GM19467 (cell line): ENCODE data around the gene PTPRR.
A peak's percentile ranks its signal among the peaks of the same experiment; 100 is the strongest.
"Not testable (repeated sequence)": the region's sequence is repeated elsewhere in the genome, so short reads cannot be mapped to it uniquely, and the experiment has no call there.

ENCODE experiments used
- ATAC-seq: cut with Tn5 transposase; IDR thresholded peaks from one replicate; pipeline ENCODE4 v1.9.1; 2021; ENCODE audit warnings: mild to moderate bottlenecking, moderate library complexity; ENCODE audit not compliant: unreplicated experiment

Gene PTPRR

GRCh38 chr12:70754330-70754741, 166.2 kb downstream of the PTPRR start:
- no peak for ATAC-seq

GRCh38 chr12:70752327-70752726, 168.2 kb downstream of the PTPRR start:
- no peak for ATAC-seq

- ATAC-seq: no peak
These were observed 170.6 kb downstream of the PTPRR start for GRCh38 chr12:70749931-70750330.

GRCh38 chr12:70748809-70749208, 171.7 kb downstream of the PTPRR start:
- no peak for ATAC-seq

- no peak for ATAC-seq
These were observed 172.9 kb downstream of the PTPRR start for GRCh38 chr12:70747445-70748260.

GRCh38 chr12:70745048-70745447, 175.5 kb downstream of the PTPRR start:
- ATAC-seq: no peak

GRCh38 chr12:70744178-70744577, 176.4 kb downstream of the PTPRR start:
- ATAC-seq: no peak

- no peak for ATAC-seq
These were observed 179.3 kb downstream of the PTPRR start for GRCh38 chr12:70741256-70741655.

GRCh38 chr12:70739756-70740155, 180.8 kb downstream of the PTPRR start:
- ATAC-seq: no peak

GRCh38 chr12:70736351-70737133, 184.0 kb downstream of the PTPRR start:
- ATAC-seq: no peak

- not testable (repeated sequence) for ATAC-seq
These were observed 185.3 kb downstream of the PTPRR start for GRCh38 chr12:70735197-70735596.

- peak; percentile 90 for ATAC-seq
These were observed 187.2 kb downstream of the PTPRR start for GRCh38 chr12:70733385-70733784.

- no peak for ATAC-seq
These were observed 188.3 kb downstream of the PTPRR start for GRCh38 chr12:70732287-70732686.

GRCh38 chr12:70730675-70731180, 189.8 kb downstream of the PTPRR start:
- ATAC-seq: no peak

GRCh38 chr12:70724444-70724843, 196.1 kb downstream of the PTPRR start:
- ATAC-seq: no peak

- no peak for ATAC-seq
These were observed 197.8 kb downstream of the PTPRR start for GRCh38 chr12:70722584-70723343.

GRCh38 chr12:70721656-70722357, 198.7 kb downstream of the PTPRR start:
- no peak for ATAC-seq

GRCh38 chr12:70721216-70721615, 199.3 kb downstream of the PTPRR start:
- no peak for ATAC-seq

- ATAC-seq: no peak
These were observed 200.7 kb downstream of the PTPRR start for GRCh38 chr12:70719672-70720420.

- ATAC-seq: no peak
These were observed 201.5 kb downstream of the PTPRR start for GRCh38 chr12:70719071-70719470.
